Ovary (tissue), 3 donors: ENCODE data around the gene TFAP2B.

ENCODE experiments used
- EP300 ChIP-seq: sonication (generic); formaldehyde crosslinking; IDR thresholded peaks from one replicate; pipeline ENCODE4 v1.6.1; 2017; ENCODE audit warnings: antibody characterized with exemption
- POLR2A ChIP-seq: fragments of 450-650 bp; IDR thresholded peaks from one replicate; pipeline ENCODE4 v1.6.1; 2017; ENCODE audit warnings: antibody characterized with exemption, mild to moderate bottlenecking, moderate library complexity
- TF ChIP-seq, protein P1 (sequence below), 3 donors: fragments of 450-650 bp in 2 of 3; fragments of 200-600 bp in 1 of 3; IDR thresholded peaks; one replicate each; pipeline versions ENCODE4 v1.5.1 to v1.8.0; 2016 to 2022; ENCODE audit warnings: antibody characterized with exemption in 3 of 3, mild to moderate bottlenecking in 1 of 3
- donor health status: DM: no; HTN: no; CAD: no.

GRCh38 chr6:50836231-50836630, 17.6 kb downstream of the TFAP2B start:
- TF ChIP-seq, protein P1, sequence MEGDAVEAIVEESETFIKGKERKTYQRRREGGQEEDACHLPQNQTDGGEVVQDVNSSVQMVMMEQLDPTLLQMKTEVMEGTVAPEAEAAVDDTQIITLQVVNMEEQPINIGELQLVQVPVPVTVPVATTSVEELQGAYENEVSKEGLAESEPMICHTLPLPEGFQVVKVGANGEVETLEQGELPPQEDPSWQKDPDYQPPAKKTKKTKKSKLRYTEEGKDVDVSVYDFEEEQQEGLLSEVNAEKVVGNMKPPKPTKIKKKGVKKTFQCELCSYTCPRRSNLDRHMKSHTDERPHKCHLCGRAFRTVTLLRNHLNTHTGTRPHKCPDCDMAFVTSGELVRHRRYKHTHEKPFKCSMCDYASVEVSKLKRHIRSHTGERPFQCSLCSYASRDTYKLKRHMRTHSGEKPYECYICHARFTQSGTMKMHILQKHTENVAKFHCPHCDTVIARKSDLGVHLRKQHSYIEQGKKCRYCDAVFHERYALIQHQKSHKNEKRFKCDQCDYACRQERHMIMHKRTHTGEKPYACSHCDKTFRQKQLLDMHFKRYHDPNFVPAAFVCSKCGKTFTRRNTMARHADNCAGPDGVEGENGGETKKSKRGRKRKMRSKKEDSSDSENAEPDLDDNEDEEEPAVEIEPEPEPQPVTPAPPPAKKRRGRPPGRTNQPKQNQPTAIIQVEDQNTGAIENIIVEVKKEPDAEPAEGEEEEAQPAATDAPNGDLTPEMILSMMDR (IDR thresholded peaks at IDR 0.05), result no peak
- TF ChIP-seq EP300, result no peak
- TF ChIP-seq POLR2A, result no peak
